ENCODE data around the gene MS4A10.

MS4A10 gene

DNA sequence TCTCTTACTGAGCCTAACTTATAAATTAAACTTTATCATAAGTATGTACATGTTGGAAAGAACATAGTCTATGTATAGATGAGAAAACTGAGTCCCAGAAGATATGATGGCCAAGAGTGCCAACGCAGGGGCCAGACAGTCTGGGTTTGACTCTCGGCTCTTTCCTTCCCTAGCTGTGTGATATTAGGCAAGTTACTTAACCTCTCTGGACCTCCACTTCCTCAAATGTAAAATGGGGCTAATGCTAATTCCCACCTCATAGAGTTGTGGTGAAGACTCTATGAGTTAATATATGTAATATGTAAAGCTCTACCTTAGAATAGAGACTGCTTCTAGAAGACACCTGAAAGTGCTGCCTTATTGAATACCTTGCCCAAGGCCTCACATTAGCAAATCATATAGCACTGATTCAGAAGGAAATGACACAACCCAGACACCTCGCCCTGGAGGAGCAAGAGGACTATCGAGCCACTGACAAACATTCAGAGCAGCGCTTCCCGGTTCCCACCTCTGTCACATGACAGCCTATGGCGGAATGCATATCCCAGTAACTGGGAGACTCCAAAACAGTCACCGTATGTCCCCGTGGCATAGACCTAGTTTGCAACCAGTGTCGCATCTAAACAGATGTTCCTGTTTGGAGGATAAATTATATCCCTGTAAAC is 45.5 kb downstream of the MS4A10 start:
- FAIRE-seq, result no peak

DNA sequence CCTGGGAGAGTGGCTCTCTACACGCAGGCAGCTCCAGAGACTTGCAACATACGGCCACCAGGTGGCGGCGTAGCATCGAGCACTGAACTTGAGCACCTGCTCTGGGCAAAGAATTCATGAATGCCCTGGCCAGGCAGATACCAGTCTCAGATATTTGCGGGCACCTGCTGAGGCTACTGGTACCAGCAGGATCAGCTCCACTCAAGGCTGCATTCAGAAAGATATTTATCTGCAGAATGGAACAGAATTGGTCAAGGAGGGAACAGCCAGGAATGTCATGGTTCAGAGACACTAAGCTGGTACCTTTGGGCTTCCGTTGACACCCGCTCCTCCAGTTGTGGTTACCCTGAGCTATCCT is 46.0 kb downstream of the MS4A10 start:
- no peak for FAIRE-seq

DNA sequence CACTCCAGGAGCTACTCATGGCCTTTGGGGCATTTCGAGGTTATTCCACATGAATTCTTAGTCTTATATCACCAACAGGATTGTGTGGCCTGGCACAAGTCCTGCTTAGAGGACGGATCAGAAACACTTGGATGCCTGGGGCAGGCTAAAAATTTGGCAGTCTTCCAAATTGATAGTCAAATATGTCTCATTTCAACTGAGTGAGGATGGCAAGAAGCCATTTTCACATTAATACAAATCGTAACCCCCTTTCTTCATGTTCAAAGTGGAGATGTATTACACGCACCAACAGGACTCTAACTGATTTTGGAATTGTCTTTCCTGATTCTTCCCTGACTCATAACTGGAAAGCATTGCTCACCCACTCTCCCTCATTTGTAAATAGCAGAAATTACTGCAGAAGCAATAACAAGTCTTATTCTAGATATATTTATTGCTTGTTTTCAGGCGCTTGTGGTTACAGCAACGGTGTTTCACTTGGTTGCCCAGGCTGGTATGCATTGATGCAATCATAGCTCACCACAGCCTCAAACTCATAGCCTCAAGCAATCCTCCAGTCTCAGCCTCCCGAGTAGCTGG is 46.5 kb downstream of the MS4A10 start:
- FAIRE-seq, result no peak

DNA sequence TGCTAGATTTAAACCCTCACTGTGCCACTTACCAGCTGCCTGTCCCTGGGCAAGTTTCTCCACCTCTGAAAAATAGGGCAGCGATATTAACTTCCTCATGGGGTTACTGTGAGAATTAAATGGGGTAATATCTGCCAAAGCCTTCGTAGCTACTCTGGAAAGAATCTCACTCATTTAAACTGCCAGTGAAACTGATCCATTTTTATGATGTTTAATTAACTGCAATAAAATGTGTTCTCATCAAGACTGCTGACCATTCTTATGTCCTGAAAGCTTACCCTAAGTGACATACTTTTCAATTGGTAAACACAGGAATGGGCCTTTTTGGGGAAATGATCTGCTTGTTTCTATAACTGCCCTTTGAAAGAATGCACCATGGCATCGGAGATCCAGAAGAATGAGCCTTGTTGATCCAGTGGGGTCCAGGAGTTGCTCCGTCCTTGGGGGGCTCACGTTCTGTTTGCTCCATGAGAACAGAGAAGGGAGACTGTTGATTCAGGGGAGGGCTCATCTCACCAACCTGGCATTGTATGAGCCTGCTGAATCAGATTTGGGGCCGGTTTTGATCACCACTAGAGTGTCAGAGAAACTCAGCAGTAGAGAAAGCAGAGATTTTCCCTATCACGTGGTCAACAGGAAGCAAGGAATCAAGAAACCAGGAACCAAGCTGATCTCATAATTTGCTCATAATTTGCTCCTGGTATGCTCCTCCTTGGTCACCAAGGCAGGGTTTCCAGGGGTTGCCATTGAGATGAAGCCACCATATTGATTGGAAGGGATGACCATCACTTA is 49.8 kb downstream of the MS4A10 start:
- FAIRE-seq, result no peak

DNA sequence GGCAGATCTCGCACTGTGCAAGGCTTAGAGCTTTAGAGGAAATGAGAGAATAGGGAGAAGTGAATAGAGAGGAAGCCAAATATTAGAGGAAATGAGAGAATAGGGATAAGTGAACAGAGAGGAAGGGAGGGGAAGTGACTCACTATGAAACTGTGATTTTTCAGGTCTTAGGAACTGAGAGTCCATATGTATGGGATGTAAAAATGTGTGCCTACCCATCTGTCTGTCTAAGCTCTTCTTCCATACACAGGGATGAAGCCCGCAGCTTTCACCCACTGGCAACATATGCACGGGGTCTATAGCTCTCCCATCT is 50.4 kb downstream of the MS4A10 start:
- FAIRE-seq, result no peak

DNA sequence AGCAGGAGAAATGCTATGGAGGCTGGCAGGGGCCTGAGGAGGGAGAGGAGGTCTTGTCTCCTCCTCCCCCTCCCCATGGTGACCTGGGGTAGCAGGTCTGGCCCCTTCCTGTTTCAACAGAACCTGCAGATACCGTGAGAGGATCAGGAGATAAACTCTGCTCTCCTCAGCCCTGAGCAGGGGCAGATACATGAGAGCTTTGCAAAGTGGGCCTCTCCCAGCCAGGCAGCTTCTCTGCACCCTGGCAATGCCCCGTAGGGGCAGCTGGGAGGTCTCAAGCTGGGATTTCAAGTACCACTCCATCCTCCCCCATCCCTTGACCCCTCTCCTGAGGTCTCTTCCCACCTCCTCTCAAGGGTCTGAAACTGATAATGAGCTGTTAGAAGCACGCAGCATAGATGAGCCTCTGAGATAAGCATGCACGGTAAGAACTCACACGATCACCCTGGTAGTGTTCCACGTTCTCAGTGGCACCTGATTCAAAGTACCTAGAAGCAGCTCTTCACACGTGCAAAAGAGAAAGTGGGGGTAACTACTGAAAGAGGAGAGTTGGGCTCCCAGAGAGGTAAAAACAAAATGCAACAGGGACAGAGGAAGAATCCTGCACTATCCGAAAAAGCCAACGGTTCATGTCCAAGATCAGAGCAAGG is 51.9 kb downstream of the MS4A10 start:
- FAIRE-seq, result no peak

- no peak for FAIRE-seq
These were observed 53.0 kb downstream of the MS4A10 start for GRCh38 chr11:60838132-60838531.

GRCh38 chr11:60840470-60841430 is 55.6 kb downstream of the MS4A10 start:
- FAIRE-seq, result no peak

- FAIRE-seq, result peak; percentile 96
These were observed 56.9 kb downstream of the MS4A10 start, which contains the start of gene CCDC86 for GRCh38 chr11:60841797-60842667. Gene CCDC86, plus strand, starts transcription at chr11:60842113. Its CDS starts 12 bp downstream, at chr11:60842125.

DNA sequence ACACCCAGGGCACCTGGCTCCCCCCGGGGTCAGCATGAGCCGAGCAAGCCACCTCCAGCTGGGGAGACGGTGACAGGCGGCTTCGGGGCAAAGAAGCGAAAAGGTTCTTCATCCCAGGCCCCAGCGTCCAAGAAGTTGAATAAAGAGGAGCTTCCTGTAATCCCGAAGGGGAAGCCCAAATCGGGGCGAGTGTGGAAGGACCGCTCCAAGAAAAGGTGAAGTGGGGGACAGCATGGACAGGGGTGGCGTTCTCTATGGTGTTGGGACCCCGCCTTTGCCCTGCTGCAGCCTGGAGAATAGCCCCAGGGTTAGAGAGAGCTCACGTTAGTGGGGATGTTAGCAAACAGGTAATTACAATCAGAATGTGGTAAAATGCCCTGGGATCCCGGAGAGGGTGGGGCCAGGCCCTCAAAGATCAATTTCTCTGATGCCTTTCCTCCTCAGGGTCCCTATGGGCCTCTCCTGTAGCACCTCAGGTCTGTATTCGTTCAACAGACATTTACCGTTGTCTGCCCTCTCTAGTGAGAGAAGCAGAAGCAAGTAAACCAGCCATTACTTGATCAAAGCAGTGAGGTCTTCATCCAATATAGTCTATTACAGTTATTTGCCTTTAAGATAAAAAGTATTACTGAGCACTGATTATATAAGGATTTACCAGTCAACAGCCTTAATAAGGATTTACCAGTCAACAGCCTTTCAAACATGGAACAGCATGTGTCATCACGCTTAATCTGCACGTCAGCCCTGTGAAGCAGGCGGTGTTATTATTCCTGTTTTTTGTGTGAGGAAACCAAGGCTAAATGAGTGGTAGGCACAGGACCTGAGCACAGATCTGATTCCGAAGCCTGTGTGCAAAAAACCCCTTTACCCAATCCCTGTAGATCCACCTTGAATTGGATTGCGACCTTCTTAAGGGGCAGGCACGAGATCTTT is 57.8 kb downstream of the MS4A10 start:
- no peak for FAIRE-seq

DNA sequence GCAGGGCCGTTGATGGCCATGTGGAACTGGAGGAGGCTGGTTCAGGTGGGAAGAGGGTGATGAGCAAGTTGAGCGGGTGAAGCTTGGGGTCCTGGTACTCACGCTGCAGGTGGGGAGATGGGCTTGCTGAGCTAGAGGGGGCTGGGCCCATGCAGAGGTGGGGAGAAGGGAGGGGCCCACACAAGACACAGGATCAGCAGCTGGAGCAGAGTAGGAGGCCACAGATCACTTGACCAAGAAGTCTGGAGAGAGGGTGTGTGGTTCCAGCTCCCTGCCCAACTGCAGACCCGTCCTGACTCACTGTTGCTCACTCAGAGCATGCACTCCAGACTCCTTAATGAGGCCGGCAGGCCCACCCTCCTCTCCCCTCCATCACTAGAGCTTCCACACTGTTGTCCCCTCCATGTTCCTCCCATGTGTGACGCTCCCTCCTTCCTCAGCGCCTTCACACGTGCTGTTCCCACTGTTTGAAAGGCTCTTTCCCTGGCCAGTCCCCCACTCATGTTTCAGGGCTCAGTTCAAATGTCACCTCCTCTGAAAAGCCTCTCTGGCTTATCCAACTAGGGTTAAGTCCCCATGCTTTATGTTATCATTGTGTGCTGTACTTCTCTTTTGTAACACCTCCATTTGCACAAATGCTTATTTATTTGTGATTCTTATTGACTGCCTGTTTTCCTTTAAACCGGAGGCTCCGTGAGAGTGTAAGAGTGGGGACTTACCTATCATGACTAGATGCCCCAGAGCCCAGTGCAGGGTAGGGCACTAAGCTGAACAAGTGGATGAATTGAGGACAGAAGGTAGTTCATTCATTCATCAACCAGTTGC is 59.1 kb downstream of the MS4A10 start:
- FAIRE-seq, result no peak

GRCh38 chr11:60844870-60845221 is 59.7 kb downstream of the MS4A10 start:
- no peak for FAIRE-seq

DNA sequence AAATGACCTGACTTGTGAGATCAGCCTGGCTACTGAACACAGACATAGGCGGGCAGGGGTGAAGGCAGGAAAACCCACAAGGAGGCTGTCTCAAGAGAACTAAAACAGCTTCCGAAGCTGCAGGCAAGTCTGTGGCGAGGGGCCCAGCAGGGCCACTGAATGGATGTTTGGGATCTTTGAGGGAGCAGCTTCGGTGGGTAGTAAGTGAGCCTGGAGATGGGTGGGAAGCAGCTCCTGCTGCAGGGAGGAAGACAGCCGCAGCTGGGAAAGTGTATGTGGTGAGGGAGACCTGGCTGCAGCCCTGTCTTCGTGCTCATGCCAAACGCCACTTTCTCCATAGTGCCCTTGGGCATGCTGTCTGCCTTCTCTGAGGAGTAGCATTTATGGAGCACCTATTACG is 60.2 kb downstream of the MS4A10 start:
- FAIRE-seq, result no peak

DNA sequence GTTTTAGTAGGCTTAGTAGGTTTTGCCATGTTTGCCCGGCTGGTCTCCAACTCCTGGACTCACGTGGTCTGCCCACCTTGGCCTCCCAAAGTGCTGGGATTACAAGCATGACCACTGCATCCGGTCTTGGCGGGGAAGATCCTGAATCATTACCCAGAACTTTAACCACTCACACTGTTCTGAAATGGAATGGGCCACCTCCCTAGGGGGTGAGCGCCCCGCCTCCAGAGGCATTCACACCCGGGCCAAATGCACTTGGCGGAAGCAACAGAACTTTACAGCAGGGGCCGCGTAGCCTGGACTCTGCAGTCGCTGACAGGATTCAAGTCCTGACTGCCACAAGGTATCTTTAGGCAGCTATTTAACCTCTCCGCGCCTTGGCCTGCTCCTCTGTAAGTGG is 62.1 kb downstream of the MS4A10 start:
- no peak for FAIRE-seq

- no peak for FAIRE-seq
These were observed 62.8 kb downstream of the MS4A10 start for GRCh38 chr11:60847896-60848295.

DNA sequence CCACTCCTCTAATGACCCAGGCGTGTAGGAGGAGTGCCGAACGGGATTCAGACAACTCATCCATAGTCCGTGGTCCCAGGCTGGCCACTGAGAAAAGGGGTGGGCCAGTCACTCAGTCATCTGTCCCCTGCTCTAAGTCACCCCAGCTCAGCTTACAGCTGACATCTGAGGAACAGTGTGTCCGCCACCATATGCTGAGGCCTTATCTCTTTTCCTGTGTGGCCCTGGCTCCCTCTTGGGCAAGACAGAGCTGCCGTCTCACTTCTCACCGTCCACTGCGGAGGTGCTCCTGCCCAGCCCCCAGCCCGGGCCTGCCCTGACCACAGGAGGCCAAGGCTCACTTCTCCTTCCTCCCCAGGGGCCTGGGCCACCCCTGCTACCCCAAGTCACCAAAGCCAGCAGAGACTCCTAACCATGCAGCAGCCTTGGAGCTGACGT is 63.6 kb downstream of the MS4A10 start:
- no peak for FAIRE-seq

DNA sequence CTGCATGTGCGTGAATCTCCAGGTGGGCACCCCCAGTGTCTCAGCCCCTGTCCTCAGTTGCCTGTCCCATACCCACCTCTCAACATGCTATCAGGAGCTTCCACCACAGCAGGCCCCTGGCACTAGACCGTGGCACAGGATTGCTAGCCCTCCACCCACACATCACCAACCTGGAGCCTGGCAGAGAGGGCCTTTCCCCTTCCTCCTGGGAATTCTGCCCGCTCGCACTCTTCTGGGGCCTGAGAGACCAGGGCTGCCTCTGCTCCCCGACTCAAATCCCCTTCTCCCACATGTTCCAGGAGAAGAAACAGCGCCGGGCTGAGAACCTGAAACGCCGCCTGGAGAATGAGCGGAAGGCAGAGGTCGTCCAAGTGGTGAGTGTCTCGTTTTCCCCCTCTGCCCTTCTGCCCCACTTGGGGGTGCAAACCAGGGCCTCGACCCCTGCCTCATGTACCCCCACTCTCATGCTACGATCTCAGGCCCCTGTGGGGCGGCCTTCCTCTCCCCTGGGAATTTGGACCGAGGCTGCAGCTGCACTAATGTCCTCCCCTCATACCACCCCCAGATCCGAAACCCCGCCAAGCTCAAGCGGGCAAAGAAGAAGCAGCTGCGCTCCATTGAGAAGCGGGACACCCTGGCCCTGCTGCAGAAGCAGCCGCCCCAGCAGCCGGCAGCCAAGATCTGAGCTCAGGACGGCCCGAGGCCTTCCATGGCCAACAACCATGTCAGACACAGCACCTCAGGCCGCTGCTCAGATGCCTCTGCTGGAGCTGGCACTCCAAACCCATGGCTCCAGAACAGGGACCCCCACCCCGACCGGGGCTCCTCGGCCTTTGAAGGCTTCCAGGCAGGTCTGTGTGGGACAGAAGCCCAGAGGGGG is 64.7 kb downstream of the MS4A10 start:
- no peak for FAIRE-seq
